ENCODE data around the gene SELENON.
"Not testable (repeated sequence)": the region's sequence is repeated elsewhere in the genome, so short reads cannot be mapped to it uniquely, and the experiment has no call there.

SELENON gene

DNA sequence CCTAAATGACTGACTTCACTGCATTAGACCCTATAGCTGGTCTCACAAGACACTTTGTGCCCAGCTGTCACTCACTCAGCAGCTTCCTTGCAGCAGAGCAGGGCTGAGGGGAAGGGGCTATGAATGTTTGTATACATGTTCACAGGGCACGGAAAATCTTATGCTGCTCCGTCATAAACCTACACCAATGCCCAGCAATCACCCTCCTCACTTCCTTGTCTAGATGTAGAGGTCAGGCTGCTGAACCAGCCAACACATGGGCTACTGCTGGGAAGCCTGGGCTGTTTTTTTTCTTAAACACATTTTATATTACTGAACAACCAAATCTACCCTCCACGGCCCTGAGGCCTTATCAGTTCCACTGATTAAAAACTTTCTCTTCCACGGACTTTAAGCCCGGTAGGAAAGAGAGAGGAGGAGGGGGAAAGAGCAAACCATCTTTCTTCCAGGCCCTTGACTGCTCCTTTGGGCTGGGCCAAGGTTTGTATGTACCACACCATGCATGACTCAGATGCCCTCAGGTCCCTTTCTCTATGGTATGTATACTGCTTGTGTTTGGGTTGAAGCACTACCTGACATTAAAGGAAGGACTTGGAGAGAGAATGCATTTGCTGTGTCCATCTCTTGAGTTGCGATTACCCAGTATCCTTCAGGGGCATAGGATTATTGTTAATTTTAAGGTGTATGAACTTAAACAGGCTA, 32.5 kb downstream of the SELENON start:
- H3K4me3 ChIP-seq (ENCODE audit: low read depth, low read length) = no peak overlapping the region

DNA sequence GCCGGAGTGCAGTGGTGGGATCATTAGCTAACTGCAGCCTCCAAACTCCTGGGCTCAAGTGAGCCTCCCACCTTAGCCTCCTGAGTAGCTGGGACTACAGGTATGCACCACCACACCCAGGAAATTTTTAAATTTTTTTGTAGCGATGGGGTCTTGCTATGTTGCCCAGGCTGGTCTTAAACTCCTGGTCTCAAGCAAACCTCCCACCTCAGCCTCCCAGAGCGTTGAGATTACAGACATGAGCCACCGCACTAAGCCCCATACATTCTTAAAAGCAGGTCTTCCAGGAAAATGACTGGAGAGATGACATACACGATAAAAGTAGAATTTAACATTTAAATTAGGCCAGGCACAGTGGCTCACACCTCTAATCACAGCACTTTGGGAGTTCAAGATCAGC, 33.2 kb downstream of the SELENON start:
- no peak overlapping the region for H3K4me3 ChIP-seq (ENCODE audit: low read depth, low read length)
- no peak for DNase-seq (ENCODE audit: low read depth)
- TF ChIP-seq, protein P1, sequence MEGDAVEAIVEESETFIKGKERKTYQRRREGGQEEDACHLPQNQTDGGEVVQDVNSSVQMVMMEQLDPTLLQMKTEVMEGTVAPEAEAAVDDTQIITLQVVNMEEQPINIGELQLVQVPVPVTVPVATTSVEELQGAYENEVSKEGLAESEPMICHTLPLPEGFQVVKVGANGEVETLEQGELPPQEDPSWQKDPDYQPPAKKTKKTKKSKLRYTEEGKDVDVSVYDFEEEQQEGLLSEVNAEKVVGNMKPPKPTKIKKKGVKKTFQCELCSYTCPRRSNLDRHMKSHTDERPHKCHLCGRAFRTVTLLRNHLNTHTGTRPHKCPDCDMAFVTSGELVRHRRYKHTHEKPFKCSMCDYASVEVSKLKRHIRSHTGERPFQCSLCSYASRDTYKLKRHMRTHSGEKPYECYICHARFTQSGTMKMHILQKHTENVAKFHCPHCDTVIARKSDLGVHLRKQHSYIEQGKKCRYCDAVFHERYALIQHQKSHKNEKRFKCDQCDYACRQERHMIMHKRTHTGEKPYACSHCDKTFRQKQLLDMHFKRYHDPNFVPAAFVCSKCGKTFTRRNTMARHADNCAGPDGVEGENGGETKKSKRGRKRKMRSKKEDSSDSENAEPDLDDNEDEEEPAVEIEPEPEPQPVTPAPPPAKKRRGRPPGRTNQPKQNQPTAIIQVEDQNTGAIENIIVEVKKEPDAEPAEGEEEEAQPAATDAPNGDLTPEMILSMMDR (conservative IDR thresholded peaks at IDR 0.05; ENCODE audit: low read depth, low read length) = no peak

More for the DNA sequence above, 32.5 kb downstream of the SELENON start:
- TF ChIP-seq, protein P1 (conservative IDR thresholded peaks at IDR 0.05; ENCODE audit: low read depth, low read length) = no peak
- DNase-seq (ENCODE audit: low read depth) = no peak

DNA sequence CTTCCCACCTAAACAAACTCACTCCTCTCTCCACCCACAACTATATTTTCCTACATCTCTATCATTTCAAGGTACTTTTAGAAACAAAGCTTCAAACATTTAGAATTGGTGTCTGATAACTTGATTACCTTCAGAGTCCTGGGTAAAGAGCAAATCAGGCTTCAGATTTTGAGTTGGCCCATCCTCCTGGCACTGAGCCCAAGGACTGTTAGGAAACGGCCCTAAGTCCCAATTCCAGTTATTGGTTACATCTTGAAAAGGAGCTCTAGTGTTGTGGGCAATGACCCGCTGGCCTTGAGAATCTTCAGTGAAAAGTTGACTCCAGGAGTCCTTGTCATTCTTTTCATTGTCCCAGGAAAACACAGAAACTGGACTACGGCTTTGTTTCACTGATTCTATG, 34.9 kb downstream of the SELENON start:
- TF ChIP-seq, protein P1 (conservative IDR thresholded peaks at IDR 0.05; ENCODE audit: low read depth, low read length) = no peak
- no peak overlapping the region for H3K4me3 ChIP-seq (ENCODE audit: low read depth, low read length)
- DNase-seq (ENCODE audit: low read depth) = peak; percentile 32

DNA sequence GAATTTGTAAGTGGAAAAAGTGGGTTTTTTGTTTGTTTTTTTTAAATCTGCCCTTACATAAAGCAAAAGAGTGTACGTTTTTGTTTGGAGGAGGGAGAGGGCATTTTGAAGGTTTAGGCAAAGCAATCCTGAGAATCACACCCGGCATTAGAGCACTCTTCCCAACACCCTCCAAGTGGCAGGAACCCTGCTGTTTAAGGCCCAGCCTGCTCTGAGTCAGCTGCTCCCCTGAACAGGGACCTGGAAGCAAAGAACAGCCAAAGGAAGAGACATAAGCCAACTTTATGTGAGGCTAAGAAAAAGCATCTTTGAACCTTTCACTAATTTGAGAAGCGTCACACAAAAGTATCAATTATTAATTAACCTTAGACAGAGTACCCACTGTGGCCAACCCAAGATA, 36.7 kb downstream of the SELENON start:
- no peak overlapping the region for H3K4me3 ChIP-seq (ENCODE audit: low read depth, low read length)
- DNase-seq (ENCODE audit: low read depth) = peak; percentile 64
- TF ChIP-seq, protein P1 (conservative IDR thresholded peaks at IDR 0.05; ENCODE audit: low read depth, low read length) = no peak

DNA sequence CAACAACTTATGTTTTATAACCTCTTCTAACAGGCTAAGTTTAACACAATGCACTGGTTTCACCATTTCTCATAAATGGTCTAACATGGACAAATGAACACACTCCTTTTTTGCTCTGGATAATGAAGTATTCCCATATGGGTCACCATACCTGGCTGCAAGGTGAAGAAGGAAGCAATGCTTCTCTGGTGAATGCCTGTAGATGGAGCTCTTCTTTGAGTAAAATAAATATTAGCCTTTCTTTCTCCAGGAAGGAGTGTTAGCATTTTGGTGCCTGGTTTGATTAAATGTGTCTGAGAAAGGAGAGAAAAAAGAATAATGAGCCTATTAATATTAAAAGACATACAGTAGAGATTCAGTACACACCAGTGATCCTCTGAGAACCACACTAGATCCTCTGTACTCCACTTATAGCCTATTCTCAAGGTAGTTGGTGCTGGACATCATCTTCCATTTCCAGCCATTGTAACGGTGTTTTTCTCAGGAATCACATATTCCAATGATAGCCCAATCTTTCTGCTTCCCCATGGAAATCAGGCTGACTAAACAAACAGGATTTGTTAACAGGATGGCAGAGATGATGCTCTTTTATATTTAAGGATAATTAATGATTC, 37.4 kb downstream of the SELENON start:
- TF ChIP-seq, protein P1 (conservative IDR thresholded peaks at IDR 0.05; ENCODE audit: low read depth, low read length) = peak; percentile 61
- no peak overlapping the region for H3K4me3 ChIP-seq (ENCODE audit: low read depth, low read length)
- DNase-seq (ENCODE audit: low read depth) = peak; percentile 40

DNA sequence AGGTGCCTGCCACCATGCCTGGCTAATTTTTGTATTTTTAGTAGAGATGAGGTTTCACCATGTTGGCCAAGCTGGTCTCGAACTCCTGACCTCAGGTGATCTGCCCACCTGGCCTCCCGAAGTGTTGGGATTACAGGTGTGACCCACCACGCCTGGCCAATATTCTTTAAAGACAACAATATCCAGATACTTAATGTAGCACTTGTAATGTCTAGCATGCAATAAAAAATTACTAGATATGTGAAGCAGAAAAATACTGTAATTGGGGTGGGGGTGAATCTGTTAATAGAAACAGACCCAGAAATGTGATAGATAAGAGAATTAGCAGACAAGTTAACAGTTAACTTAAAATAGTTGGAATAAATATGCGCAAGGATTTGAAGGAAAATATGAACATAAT, 39.8 kb downstream of the SELENON start:
- not testable (repeated sequence) for DNase-seq (ENCODE audit: low read depth)

DNA sequence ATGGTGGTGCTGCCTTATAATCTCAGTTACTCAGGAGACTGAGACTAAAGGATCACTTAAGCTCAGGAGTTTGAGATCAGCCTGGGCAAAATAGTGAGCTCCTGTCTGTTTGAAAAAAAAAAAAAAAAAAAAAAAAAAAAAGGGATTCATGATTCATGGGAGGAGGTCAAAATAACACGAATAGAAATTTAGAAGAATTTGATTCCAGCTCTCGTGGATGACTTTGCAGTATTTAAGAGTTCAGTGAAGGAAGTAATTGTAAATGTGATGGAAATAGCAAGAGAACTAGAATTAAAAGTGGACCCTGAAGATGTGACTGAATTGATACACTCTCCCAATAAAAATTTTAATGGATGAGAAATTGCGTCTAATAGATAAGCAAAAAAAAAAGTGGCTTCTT, 43.5 kb downstream of the SELENON start:
- DNase-seq (ENCODE audit: low read depth) = no peak
- TF ChIP-seq, protein P1 (conservative IDR thresholded peaks at IDR 0.05; ENCODE audit: low read depth, low read length) = no peak

More for the DNA sequence above, 39.8 kb downstream of the SELENON start:
- not testable (repeated sequence) for H3K4me3 ChIP-seq (ENCODE audit: low read depth, low read length)

More for the DNA sequence above, 43.5 kb downstream of the SELENON start:
- no peak overlapping the region for H3K4me3 ChIP-seq (ENCODE audit: low read depth, low read length)

Data from choroid plexus epithelial cell (primary cell).